Measurements from ENCODE around the gene DPP8.

- no peak for TF ChIP-seq CTCF (conservative IDR thresholded peaks at IDR 0.05 in 1 of 2, IDR thresholded peaks at IDR 0.05 in 1 of 2; ENCODE audit: low read depth in 1 of 2, low read length in 2 of 2)
- no peak for TF ChIP-seq EZH2 (IDR thresholded peaks at IDR 0.05; ENCODE audit: low read length, missing control alignments)
These were observed 49.1 kb downstream of the DPP8 start for GRCh38 chr15:65468229-65468909.
